Measurements from ENCODE around the gene SELPLG.
A peak's percentile ranks its signal among the peaks of the same experiment; 100 is the strongest.
"Not testable (repeated sequence)": the region's sequence is repeated elsewhere in the genome, so short reads cannot be mapped to it uniquely, and the experiment has no call there.

Gene SELPLG

GRCh38 chr12:108654622-108655021 is 20.9 kb upstream of the SELPLG start:
- DNase-seq: not testable (repeated sequence)

GRCh38 chr12:108653922-108654321 is 20.2 kb upstream of the SELPLG start:
- no peak for DNase-seq

GRCh38 chr12:108653082-108653516 is 19.4 kb upstream of the SELPLG start:
- no peak for DNase-seq

GRCh38 chr12:108650083-108650482 is 16.4 kb upstream of the SELPLG start:
- DNase-seq: no peak

- DNase-seq: no peak
Observed at GRCh38 chr12:108649669-108650068, 16.0 kb upstream of the SELPLG start.

GRCh38 chr12:108649126-108649525 is 15.4 kb upstream of the SELPLG start:
- DNase-seq: no peak

GRCh38 chr12:108648371-108648770 is 14.7 kb upstream of the SELPLG start:
- no peak for DNase-seq

GRCh38 chr12:108647585-108648287 is 14.0 kb upstream of the SELPLG start:
- no peak for DNase-seq

- DNase-seq: no peak
Observed at GRCh38 chr12:108646600-108647579, 13.2 kb upstream of the SELPLG start.

GRCh38 chr12:108645686-108646599 is 12.2 kb upstream of the SELPLG start:
- DNase-seq: no peak

GRCh38 chr12:108644811-108645120 is 11.1 kb upstream of the SELPLG start:
- DNase-seq: no peak

- DNase-seq: no peak
Observed at GRCh38 chr12:108643941-108644810, 10.5 kb upstream of the SELPLG start.

- DNase-seq: no peak
Observed at GRCh38 chr12:108642899-108643654, 9.4 kb upstream of the SELPLG start.

- peak; percentile 81 for DNase-seq
Observed at GRCh38 chr12:108642269-108642870, 8.7 kb upstream of the SELPLG start.

- no peak for DNase-seq
Observed at GRCh38 chr12:108641446-108642268, 8.0 kb upstream of the SELPLG start.

GRCh38 chr12:108640802-108641445 is 7.2 kb upstream of the SELPLG start:
- no peak for DNase-seq

- DNase-seq: no peak
Observed at GRCh38 chr12:108638997-108639822, 5.5 kb upstream of the SELPLG start.

- peak; percentile 76 for DNase-seq
Observed at GRCh38 chr12:108638141-108638827, 4.6 kb upstream of the SELPLG start.

All from right hindlimb (tissue), 1 donor.